AG04449 (cell line): ENCODE data around the gene PTEN.

Experiments
- CTCF ChIA-PET: fragments of 350-600 bp; formaldehyde crosslinking; extraction: SDS; loops from one replicate; lab custom pipeline; 2021; ENCODE audit warnings: antibody characterized with exemption; lab: Yijun Ruan, JAX
- POLR2A ChIA-PET: fragments of 400-600, 350-600 bp; formaldehyde crosslinking; extraction: SDS; loops from one replicate; lab custom pipeline; 2020; ENCODE audit warnings: antibody characterized with exemption, inconsistent platforms; lab: Yijun Ruan, JAX
- DNase-seq: peaks from one replicate; pipeline ENCODE4 v3.0.0-alpha.2; 2010; ENCODE audit warnings: low read depth, low spot score
- H3K4me3 ChIP-seq: 2 replicates; pipeline ENCODE4 v1.5.1; 2011; ENCODE audit warnings: low read depth, mild to moderate bottlenecking, control low read depth, low read length
- TF ChIP-seq, protein P1 (sequence below): IDR thresholded peaks from one replicate; pipeline ENCODE4 v1.5.1; 2011; ENCODE audit warnings: mild to moderate bottlenecking, moderate library complexity, low read length, control low read depth, inconsistent platforms; ENCODE audit not compliant: insufficient read depth; ENCODE audit errors: missing control alignments

PTEN gene

DNA sequence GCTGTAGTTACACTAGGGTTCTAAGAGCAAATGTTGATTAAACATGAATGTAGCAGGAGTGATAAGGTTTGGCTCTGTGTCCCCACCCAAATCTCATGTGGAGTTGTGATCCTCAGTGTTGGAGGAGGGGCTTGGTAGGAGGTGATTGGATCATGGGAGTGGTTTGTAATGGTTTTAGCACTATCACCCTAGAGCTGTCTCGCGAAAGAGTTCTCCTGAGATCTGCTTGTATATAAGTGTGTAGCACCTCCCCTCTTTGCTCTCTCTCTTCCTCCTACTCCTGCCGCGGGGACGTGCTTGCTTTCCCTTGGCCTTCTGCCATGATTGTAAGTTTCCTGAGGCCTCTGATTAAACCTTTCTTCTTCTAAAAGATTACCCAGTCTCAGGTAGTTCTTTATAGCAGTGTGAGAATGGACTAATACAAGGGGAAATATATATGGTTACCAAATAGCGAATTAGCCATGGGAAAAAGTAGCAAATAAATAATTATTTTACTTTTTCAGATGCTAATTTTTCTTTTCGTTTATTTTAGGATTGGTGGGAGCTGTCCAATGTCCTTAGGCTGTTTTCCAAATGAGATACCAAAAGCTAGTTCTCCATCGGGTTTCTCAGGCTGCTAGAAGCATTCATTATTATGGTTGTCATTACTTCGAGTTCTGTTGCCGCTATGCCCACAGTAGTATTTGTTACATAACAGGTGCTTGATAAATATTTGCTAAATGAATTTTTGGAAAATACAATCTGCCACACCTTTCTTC is 58.7 kb downstream of the PTEN start:
- TF ChIP-seq, protein P1, sequence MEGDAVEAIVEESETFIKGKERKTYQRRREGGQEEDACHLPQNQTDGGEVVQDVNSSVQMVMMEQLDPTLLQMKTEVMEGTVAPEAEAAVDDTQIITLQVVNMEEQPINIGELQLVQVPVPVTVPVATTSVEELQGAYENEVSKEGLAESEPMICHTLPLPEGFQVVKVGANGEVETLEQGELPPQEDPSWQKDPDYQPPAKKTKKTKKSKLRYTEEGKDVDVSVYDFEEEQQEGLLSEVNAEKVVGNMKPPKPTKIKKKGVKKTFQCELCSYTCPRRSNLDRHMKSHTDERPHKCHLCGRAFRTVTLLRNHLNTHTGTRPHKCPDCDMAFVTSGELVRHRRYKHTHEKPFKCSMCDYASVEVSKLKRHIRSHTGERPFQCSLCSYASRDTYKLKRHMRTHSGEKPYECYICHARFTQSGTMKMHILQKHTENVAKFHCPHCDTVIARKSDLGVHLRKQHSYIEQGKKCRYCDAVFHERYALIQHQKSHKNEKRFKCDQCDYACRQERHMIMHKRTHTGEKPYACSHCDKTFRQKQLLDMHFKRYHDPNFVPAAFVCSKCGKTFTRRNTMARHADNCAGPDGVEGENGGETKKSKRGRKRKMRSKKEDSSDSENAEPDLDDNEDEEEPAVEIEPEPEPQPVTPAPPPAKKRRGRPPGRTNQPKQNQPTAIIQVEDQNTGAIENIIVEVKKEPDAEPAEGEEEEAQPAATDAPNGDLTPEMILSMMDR, result no peak
- ChIA-PET CTCF (no interaction called here), POLR2A (no interaction called here)
- no peak for DNase-seq
- no peak overlapping the region for H3K4me3 ChIP-seq

GRCh38 chr10:87923233-87923632 is 59.8 kb downstream of the PTEN start:
- H3K4me3 ChIP-seq, result no peak overlapping the region
- ChIA-PET CTCF (no interaction called here), POLR2A (no interaction called here)
- TF ChIP-seq, protein P1, result no peak
- no peak for DNase-seq

GRCh38 chr10:87925570-87925969 is 62.1 kb downstream of the PTEN start:
- CTCF ChIA-PET, result interaction anchor here (1.5 kb wide), 1 partner anchor 10 kb away, joined by 8 read pairs; no protein-coding TSS in a partner anchor
- TF ChIP-seq, protein P1, result no peak

GRCh38 chr10:87927091-87927490 is 63.7 kb downstream of the PTEN start:
- CTCF ChIA-PET, result interaction anchor here (1.3 kb wide), 1 partner anchor 15 kb away, joined by 5 read pairs; no protein-coding TSS in a partner anchor
- DNase-seq, result no peak
- POLR2A ChIA-PET, result no interaction called here
- no peak overlapping the region for H3K4me3 ChIP-seq
- TF ChIP-seq, protein P1, result no peak

More at GRCh38 chr10:87925570-87925969, 62.1 kb downstream of the PTEN start:
- DNase-seq, result no peak
- H3K4me3 ChIP-seq, result no peak overlapping the region
- POLR2A ChIA-PET, result no interaction called here

DNA sequence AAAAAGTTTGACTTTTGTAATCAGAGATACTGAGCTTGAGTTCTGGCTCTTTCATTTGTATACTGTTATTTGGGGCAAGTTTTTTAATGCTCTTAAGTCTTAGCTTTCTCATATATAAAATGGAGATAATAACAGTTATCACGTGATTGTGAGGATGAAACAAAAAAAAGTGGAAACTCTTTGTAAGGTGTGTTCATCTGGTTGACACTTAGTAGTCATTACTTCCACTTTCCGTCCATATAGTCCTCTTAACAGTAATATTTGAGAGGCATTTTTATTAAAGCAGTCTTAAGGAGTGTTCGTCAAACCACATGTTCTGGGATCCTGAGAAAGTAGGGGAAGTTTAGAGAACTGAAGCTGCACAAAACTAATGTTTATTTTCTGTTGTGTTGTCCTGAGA is 65.6 kb downstream of the PTEN start:
- DNase-seq, result no peak
- no peak overlapping the region for H3K4me3 ChIP-seq
- POLR2A ChIA-PET, result no interaction called here
- TF ChIP-seq, protein P1, result no peak
- CTCF ChIA-PET, result no interaction called here

DNA sequence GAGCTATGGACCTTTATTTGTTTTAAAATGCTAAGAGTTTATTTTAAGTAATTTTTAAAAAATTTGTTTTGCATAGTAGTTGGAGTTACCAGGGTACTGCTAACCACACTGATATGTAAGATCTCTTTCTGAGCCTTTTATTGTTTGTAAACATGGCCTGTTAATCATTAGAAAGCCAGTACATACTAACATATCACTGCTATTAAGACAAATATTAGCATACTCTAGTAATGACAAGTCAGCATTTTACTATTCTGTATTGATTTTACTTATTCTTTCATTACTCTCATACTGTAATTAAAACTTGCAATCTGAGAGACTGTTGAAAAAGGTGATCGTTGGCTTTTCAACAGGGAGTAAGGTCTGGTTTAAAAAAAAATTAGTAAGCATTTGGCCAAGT is 66.7 kb downstream of the PTEN start:
- ChIA-PET POLR2A (no interaction called here), CTCF (interaction anchor here (1.3 kb wide), 1 partner anchor 458 kb away, joined by 3 read pairs; no protein-coding TSS in a partner anchor)
- H3K4me3 ChIP-seq, result no peak overlapping the region
- no peak for DNase-seq
- TF ChIP-seq, protein P1, result no peak
